Stimulated activated naive CD4-positive, alpha-beta T cell treated with Interleukin-2 at 50 U/mL for 16 hours (primary cell): ENCODE measurements around the gene ROPN1L.
"Not testable (repeated sequence)": the region's sequence is repeated elsewhere in the genome, so short reads cannot be mapped to it uniquely, and the experiment has no call there.

Experiments
- DNase-seq: peaks from one replicate; lab custom pipeline; 2025; lab: John Stamatoyannopoulos, UW

The ROPN1L gene

GRCh38 chr5:10478436-10478835, 36.8 kb downstream of the ROPN1L start:
- DNase-seq, result no peak

DNA sequence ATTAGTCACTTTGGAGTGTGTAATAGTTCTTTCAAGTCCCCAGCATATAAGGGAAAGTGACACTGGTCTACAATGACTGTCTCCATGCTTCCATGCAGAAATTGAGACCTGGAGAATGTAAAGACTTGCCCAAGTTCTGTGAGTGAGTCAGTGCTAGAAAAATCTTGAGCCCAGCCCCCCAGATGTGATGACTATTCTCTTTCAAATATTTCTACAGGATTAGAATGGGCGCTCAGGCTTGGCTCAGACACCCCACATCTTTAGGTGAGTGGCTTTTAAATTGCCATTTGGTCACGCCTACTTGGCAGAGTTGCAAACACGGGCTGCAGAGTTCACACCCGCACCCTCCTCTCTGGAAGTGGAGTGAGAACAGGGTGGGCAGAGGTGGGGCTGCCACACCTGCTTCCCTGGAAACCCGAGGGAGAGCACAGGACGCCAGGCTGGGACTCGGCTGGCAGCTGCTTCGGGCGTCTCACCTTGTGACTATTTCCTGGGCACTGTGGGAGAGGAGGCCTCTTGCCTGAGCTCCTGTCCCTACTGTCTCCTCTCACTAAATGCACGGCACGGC, 37.6 kb downstream of the ROPN1L start:
- no peak for DNase-seq

- no peak for DNase-seq
These were observed 38.7 kb downstream of the ROPN1L start for GRCh38 chr5:10480237-10480985.

- DNase-seq, result no peak
These were observed 39.7 kb downstream of the ROPN1L start for GRCh38 chr5:10481241-10481935.

- DNase-seq, result no peak
These were observed 41.3 kb downstream of the ROPN1L start for GRCh38 chr5:10482791-10483530.

DNA sequence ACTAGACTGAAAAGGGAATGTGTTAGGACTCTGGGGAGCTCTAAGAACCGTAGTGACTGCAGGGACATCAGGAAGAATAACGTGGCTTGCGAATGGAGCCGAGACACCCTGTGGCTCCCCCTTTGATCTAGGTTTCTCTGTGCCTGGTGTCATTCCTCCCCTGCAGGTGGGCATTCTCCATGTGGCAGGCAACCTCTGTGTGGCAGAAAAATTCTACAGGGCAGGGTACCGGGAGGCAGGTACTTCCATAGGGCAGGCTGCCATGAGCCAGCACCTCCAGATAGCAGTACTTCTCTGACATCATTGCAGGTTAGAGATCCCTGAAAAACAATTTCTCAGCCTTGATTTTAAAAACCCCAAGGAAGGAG, 43.1 kb downstream of the ROPN1L start:
- no peak for DNase-seq

- no peak for DNase-seq
These were observed 43.6 kb downstream of the ROPN1L start for GRCh38 chr5:10485142-10485795.

DNA sequence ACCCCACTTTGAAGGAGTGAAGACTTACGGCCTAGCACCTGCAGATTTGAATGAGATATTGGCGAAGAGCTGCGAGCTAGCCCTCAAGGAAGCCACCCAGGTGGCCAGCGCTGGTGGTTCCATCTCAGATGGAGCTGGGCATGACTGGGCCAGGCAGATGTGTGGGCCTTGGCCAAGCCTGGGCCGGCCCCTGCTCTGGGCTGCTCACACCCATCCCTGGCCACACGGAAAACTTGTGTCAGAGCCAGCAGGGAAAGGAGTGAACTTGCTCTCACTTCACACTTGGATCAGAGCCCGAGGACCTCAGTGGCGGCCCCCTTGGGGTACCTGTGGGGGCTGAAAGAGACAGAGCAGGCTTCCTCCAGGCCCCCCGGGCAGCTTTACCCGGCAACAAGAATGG, 44.2 kb downstream of the ROPN1L start:
- no peak for DNase-seq

- DNase-seq, result no peak
These were observed 45.0 kb downstream of the ROPN1L start for GRCh38 chr5:10486511-10487344.

DNA sequence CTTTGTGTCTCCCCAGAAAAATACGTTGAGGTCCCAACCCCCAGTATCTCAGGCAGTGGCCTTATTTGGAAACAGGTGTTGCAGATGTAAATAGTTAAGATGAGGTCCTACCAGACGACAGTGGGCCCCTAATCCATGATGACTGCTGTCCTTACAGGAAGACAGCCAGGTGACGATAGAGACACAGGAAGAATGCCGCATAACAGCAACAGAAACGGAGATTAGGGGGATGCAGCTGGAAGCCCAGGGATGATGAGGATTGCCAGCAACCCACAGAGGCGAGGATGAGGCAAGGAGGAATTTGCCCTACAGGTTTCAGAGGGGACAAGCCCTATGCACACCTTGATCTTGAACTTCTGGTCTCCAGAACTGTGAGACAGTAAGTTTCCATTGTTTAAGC, 46.5 kb downstream of the ROPN1L start:
- no peak for DNase-seq

DNA sequence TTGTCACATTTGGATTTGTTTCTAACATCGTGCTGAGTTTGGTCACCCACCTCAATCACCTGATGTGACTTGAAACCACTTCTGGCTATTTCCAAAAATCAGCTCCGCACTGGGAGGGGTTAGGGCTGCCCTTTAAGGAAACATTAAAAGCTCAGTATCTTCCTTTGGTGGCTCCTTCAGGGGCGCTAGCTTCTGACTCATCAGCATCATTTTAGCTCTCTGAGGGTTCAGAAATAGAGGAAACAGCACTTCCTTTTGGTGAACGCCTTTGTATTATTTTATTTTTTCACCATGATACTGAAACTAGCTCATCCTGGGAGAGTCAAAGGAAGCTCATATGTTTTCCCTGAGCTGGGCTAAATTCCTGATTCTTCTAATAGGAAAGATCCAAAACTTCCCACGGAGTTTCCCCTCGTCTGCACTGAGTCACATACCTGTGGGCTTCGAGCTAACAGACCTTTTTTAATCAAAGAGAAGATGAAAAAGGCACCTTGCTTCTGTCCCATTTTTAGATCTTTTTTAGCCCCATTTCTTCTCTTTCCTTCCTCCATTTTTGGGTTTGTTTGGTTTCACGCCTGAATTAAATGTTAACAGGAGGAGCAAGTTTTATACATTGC, 48.2 kb downstream of the ROPN1L start:
- DNase-seq, result no peak

DNA sequence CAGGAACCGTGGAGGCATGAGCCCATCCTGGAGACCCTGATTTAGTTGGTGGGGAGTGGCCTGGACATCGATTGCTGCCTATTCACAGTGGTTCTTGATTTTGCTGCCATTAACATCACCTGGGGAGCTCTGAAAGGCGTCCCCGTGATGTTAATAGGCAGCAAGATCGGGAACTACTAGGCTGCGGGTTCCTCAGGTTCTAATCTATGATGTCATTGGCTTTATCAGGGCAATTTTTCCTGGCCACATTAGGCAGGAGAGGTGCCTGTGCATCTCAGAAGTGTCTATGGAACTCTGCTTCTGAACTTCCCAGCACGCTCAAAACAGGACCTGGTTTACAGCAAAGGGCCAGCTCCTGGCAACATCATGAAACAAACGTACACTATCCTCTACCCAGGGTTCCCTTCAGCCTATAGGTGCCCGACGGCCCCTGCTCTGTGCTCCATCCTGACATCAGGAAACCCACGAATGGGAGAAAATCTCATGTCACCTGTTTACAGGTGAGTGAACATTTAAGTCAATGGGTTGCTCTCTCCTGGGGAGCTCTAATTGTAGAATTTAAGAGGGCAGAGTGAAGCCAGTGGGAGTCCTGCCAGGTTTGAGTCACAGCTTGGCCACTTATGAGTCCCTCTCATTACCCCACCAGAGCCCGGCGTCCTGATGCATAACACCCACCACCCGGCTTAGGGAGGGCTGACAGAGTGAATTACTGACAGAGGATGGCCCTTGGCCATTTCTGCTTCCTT, 49.4 kb downstream of the ROPN1L start:
- no peak for DNase-seq

- DNase-seq, result no peak
These were observed 50.0 kb downstream of the ROPN1L start for GRCh38 chr5:10491673-10492026.

DNA sequence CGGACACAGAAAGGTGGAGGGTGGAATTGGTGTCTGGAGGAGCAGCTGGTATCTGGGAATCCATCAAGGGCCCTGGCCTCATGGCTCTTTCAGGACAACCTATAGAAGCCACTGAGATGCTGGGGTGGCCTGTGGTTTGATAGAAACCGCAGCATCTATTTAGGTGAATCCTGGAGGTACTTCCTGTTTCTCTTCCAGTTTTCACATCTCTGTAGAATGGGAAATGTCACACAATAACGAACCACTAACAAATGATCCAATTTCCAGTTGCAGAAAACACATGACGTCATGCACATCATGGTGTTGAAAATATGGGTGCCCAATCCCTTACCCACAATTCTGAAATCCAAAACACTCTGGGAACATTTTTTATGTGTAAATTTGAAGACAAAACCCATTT, 52.2 kb downstream of the ROPN1L start:
- DNase-seq, result no peak

- DNase-seq, result not testable (repeated sequence)
These were observed 52.8 kb downstream of the ROPN1L start for GRCh38 chr5:10494497-10494896.

DNA sequence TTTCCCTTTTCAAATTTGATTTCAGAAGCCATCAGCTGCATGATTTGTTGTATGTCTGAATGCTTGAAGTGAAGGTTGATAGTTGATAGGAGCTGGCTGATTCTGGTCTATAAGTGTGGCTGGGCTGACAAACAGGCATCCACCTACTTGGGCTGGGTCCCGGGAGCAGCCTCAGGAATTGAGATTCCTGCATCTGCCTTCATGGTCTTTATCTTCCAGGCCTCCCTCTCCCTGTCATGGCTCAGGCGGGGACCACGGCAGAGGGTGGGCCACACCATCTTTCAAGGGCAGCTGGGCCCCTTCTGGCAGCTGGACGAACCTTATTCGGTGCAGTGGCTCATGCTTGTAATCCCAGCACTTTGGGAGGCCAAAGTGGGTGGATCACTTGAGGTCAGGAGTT, 55.9 kb downstream of the ROPN1L start:
- no peak for DNase-seq

GRCh38 chr5:10498350-10498749, 56.7 kb downstream of the ROPN1L start:
- DNase-seq, result no peak

- no peak for DNase-seq
These were observed 57.4 kb downstream of the ROPN1L start for GRCh38 chr5:10499066-10499465.

DNA sequence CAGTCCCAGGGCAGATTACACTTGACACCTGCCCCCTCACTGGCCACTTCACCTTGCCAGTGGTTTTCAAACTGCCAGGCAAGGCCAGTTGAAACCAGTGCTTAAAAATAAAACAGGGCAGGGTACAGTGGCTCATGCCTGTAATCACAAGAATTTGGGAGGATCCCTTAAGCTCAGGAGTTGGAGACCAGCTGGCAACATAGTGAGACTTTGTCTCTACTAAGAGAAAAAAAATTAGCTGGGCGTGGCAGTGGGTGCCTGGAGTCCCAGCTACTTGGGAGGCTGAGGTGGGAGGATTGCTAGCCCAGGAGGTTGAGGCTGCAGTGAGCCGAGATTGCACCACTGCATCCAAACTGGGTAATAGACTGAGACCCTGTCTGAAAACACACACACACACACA, 58.1 kb downstream of the ROPN1L start:
- no peak for DNase-seq

DNA sequence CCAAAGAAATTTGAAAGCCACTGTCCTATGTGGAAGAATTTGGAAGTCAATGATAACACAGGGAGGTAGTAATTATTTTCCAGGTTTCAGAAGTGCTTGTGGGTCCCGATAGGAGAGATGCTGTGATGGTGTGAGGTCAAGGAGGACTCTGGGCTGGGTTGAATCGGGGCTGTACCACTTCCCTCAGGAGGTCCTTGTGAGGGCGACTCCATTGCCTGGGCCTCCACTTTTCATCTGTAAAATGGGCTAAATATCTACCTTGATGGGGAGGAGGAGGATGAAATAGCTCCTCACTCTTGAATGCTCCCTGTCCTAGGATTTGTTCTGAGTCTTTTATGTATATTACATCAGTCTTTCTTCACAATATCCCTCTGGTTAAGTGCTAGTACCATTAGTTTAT, 59.0 kb downstream of the ROPN1L start:
- DNase-seq, result no peak
